H1 (cell line): Measurements from ENCODE around the gene TCEAL4. TPM values are rescaled to one million over a fixed set of nuclear protein-coding genes. Genes with fewer than 3 reads are reported as not detected.

Source experiments
- CTCF ChIA-PET: fragments of 300-600 bp; sonication (Branson Sonifier 250); formaldehyde crosslinking; loops from one replicate; lab custom pipeline; 2021; ENCODE audit not compliant: partially characterized antibody; lab: Charles Lee
- POLR2A ChIA-PET: fragments of 300-600 bp; sonication (Branson Sonifier 250); formaldehyde crosslinking; loops from one replicate; lab custom pipeline; 2021; ENCODE audit warnings: inconsistent platforms; ENCODE audit not compliant: partially characterized antibody; lab: Charles Lee
- DNase-seq, 2 experiments: peaks; one replicate each; pipeline versions ENCODE4 v3.0.0 to v3.0.0-alpha.2; 2010 to 2022; ENCODE audit warnings: low spot score in 2 of 2, low read depth in 1 of 2, mixed read lengths in 1 of 2
- FAIRE-seq: peaks from 2 replicates; lab custom pipeline; 2011; peaks lifted over from hg19 to GRCh38; lab: Jason Lieb, UNC
- H2AFZ ChIP-seq: 2 replicates; pipeline ENCODE4 v1.8.1; 2012; ENCODE audit warnings: low read length, inconsistent platforms
- H2AK5ac ChIP-seq: 2 replicates; pipeline ENCODE4 v1.6.1; 2013; ENCODE audit warnings: low read depth, low read length
- H2BK120ac ChIP-seq: replicated peaks from 2 replicates; pipeline ENCODE3; 2013; ENCODE audit warnings: low read depth, low read length, inconsistent platforms
- H2BK12ac ChIP-seq: 2 replicates; pipeline ENCODE4 v1.6.1; 2013; ENCODE audit warnings: low read depth, low read length
- H2BK15ac ChIP-seq: 2 replicates; pipeline ENCODE4 v1.6.1; 2013; ENCODE audit warnings: low read length
- H2BK20ac ChIP-seq: 2 replicates; pipeline ENCODE4 v1.6.1; 2013; ENCODE audit warnings: low read length
- H2BK5ac ChIP-seq: 2 replicates; pipeline ENCODE4 v1.6.1; 2013; ENCODE audit warnings: low read depth, low read length
- H3K14ac ChIP-seq: 2 replicates; pipeline ENCODE4 v1.6.1; 2013; ENCODE audit warnings: inconsistent platforms; ENCODE audit not compliant: insufficient read length
- H3K18ac ChIP-seq: 2 replicates; pipeline ENCODE4 v1.6.1; 2013; ENCODE audit warnings: low read length; ENCODE audit errors: extremely low read depth
- H3K23ac ChIP-seq: 2 replicates; pipeline ENCODE4 v1.6.1; 2013; ENCODE audit warnings: inconsistent platforms; ENCODE audit not compliant: insufficient read length
- H3K23me2 ChIP-seq: 2 replicates; pipeline ENCODE4 v1.6.1; 2013; ENCODE audit warnings: low read depth, low read length
- H3K27ac ChIP-seq: 2 replicates; pipeline ENCODE4 v1.6.1; 2011; ENCODE audit warnings: low read depth, low read length, inconsistent platforms
- H3K27me3 ChIP-seq, 4 experiments: replicated peaks in 1 of 4; 1 replicate in 1 of 4; 2 replicates in 3 of 4; pipeline versions ENCODE4 v1.6.1 to v1.8.1; 2011 to 2013; ENCODE audit warnings: low read length in 3 of 4, mild to moderate bottlenecking in 3 of 4, inconsistent platforms in 2 of 4, mixed read lengths in 2 of 4, moderate library complexity in 1 of 4; ENCODE audit not compliant: control insufficient read depth in 3 of 4, insufficient read depth in 3 of 4; ENCODE audit errors: extremely low read depth in 1 of 4
- H3K36me3 ChIP-seq, 4 experiments: 2 replicates each; pipeline versions ENCODE4 v1.6.1 to v1.8.1; 2011 to 2013; ENCODE audit warnings: mild to moderate bottlenecking in 4 of 4, low read length in 3 of 4, moderate library complexity in 2 of 4, control low read depth in 1 of 4, inconsistent platforms in 1 of 4; ENCODE audit not compliant: insufficient read depth in 4 of 4, control insufficient read depth in 2 of 4
- H3K4ac ChIP-seq: replicated peaks from 2 replicates; pipeline ENCODE3; 2013; ENCODE audit warnings: low read length, low read depth, mixed read lengths, inconsistent platforms; ENCODE audit not compliant: insufficient read length
- H3K4me1 ChIP-seq, 4 experiments: replicated peaks in 1 of 4; 1 replicate in 1 of 4; 2 replicates in 3 of 4; pipeline versions ENCODE4 v1.6.1 to v1.8.1; 2011 to 2013; ENCODE audit warnings: low read length in 3 of 4, inconsistent platforms in 2 of 4, mixed read lengths in 1 of 4; ENCODE audit not compliant: insufficient read depth in 4 of 4, control insufficient read depth in 3 of 4
- H3K4me2 ChIP-seq, 2 experiments: 2 replicates each; pipeline versions ENCODE4 v1.6.1 to v1.8.1; 2011 to 2013; ENCODE audit warnings: low read depth in 2 of 2, low read length in 2 of 2, control low read depth in 1 of 2, inconsistent platforms in 1 of 2, mild to moderate bottlenecking in 1 of 2; ENCODE audit not compliant: insufficient read depth in 1 of 2
- H3K4me3 ChIP-seq, 4 experiments: fragments of 200-600, 300-600 bp in 1 of 4; sonication (generic), shearing (Covaris generic), sonication (Bioruptor Twin) in 1 of 4; 2 replicates each; pipeline versions ENCODE4 v1.5.1 to v1.8.1; 2011 to 2016; ENCODE audit warnings: low read length in 4 of 4, low read depth in 3 of 4, control low read depth in 2 of 4, inconsistent platforms in 2 of 4, mild to moderate bottlenecking in 2 of 4, mixed read lengths in 1 of 4, moderate library complexity in 1 of 4; ENCODE audit not compliant: insufficient read depth in 2 of 4; ENCODE audit errors: extremely low read depth in 1 of 4
- H3K56ac ChIP-seq: replicated peaks from 2 replicates; pipeline ENCODE3; 2013; ENCODE audit warnings: low read depth, mild to moderate bottlenecking, mixed read lengths, low read length, inconsistent platforms; ENCODE audit not compliant: insufficient read length
- H3K79me1 ChIP-seq: 2 replicates; pipeline ENCODE4 v1.6.1; 2013; ENCODE audit warnings: low read depth, low read length, control low read depth
- H3K79me2 ChIP-seq, 2 experiments: 2 replicates each; pipeline versions ENCODE4 v1.6.1 to v1.8.1; 2012 to 2013; ENCODE audit warnings: low read length in 2 of 2, mild to moderate bottlenecking in 2 of 2, inconsistent platforms in 1 of 2; ENCODE audit not compliant: insufficient read depth in 2 of 2, control insufficient read depth in 1 of 2
- H3K9ac ChIP-seq, 4 experiments: replicated peaks in 1 of 4; 1 replicate in 1 of 4; 2 replicates in 3 of 4; pipeline versions ENCODE4 v1.6.1 to v1.8.1; 2011 to 2013; ENCODE audit warnings: low read depth in 3 of 4, low read length in 3 of 4, control low read depth in 2 of 4, mild to moderate bottlenecking in 2 of 4, moderate library complexity in 2 of 4, inconsistent platforms in 1 of 4; ENCODE audit errors: extremely low read depth in 1 of 4
- H3K9me3 ChIP-seq, 2 experiments: 2 replicates each; pipeline versions ENCODE4 v1.6.1 to v1.8.1; 2012 to 2013; ENCODE audit warnings: mild to moderate bottlenecking in 2 of 2, moderate library complexity in 2 of 2, control low read depth in 1 of 2, inconsistent platforms in 1 of 2, low read depth in 1 of 2, low read length in 1 of 2, mixed read lengths in 1 of 2; ENCODE audit not compliant: insufficient read depth in 2 of 2
- H4K20me1 ChIP-seq, 2 experiments: replicated peaks in 1 of 2; 2 replicates each; pipeline versions ENCODE3 to v1.8.1; 2011 to 2013; ENCODE audit warnings: inconsistent platforms in 2 of 2, low read length in 2 of 2, mild to moderate bottlenecking in 1 of 2; ENCODE audit not compliant: insufficient read depth in 2 of 2, control insufficient read depth in 1 of 2
- H4K5ac ChIP-seq: 2 replicates; pipeline ENCODE4 v1.6.1; 2013; ENCODE audit warnings: low read length, low read depth, mixed read lengths, inconsistent platforms; ENCODE audit not compliant: insufficient read length
- H4K8ac ChIP-seq: 2 replicates; pipeline ENCODE4 v1.8.0; 2013; ENCODE audit warnings: mild to moderate bottlenecking, moderate library complexity, low read length, inconsistent platforms; ENCODE audit not compliant: insufficient read depth; ENCODE audit errors: extremely low read depth
- H4K91ac ChIP-seq: replicated peaks from 2 replicates; pipeline ENCODE3; 2013; ENCODE audit warnings: low read length, mixed read lengths, inconsistent platforms; ENCODE audit not compliant: insufficient read length
- BRCA1 ChIP-seq: IDR thresholded peaks from 2 replicates; pipeline ENCODE4 v1.6.1; 2012; ENCODE audit warnings: low read depth, low read length, improper control_type of control experiment
- CHD2 ChIP-seq: IDR thresholded peaks from 2 replicates; pipeline ENCODE4 v1.6.1; 2012; ENCODE audit warnings: low read length, improper control_type of control experiment
- CREB1 ChIP-seq: IDR thresholded peaks from 2 replicates; pipeline ENCODE4 v1.6.1; 2012; ENCODE audit warnings: inconsistent platforms
- CTBP2 ChIP-seq: IDR thresholded peaks from 2 replicates; pipeline ENCODE4 v1.7.0; 2011; ENCODE audit warnings: borderline replicate concordance, mild to moderate bottlenecking, moderate library complexity, mixed read lengths, low read length; ENCODE audit not compliant: insufficient read depth, insufficient read length
- EP300 ChIP-seq, 2 experiments: IDR thresholded peaks; 1 replicate in 1 of 2; 2 replicates in 1 of 2; pipeline ENCODE4 v1.6.1; 2011 to 2012; ENCODE audit warnings: low read depth in 2 of 2, low read length in 2 of 2, mild to moderate bottlenecking in 2 of 2, borderline replicate concordance in 1 of 2, inconsistent platforms in 1 of 2, moderate library complexity in 1 of 2
- FOSL1 ChIP-seq: IDR thresholded peaks from 2 replicates; pipeline ENCODE4 v1.6.1; 2011; ENCODE audit warnings: mild to moderate bottlenecking, low read depth, low read length, moderate library complexity; ENCODE audit not compliant: insufficient read depth
- KDM1A ChIP-seq: fragments of 200-600, 300-600 bp; sonication (generic); IDR thresholded peaks from 2 replicates; pipeline ENCODE4 v1.7.1; 2016; ENCODE audit warnings: mild to moderate bottlenecking, low read length, borderline replicate concordance
- NRF1 ChIP-seq: IDR thresholded peaks from 2 replicates; pipeline ENCODE4 v1.6.1; 2011; ENCODE audit warnings: mild to moderate bottlenecking, low read depth, low read length, improper control_type of control experiment
- POLR2AphosphoS5 ChIP-seq: IDR thresholded peaks from 2 replicates; pipeline ENCODE4 v1.6.1; 2011; ENCODE audit warnings: low read depth, low read length
- RBBP5 ChIP-seq: IDR thresholded peaks from 2 replicates; pipeline ENCODE4 v1.7.1; 2012; ENCODE audit warnings: low read depth, mild to moderate bottlenecking, inconsistent platforms, low read length, moderate library complexity, borderline replicate concordance
- SIN3A ChIP-seq, 2 experiments: IDR thresholded peaks in 1 of 2; conservative IDR thresholded peaks in 1 of 2; 2 replicates each; pipeline ENCODE4 v1.6.1; 2011 to 2012; ENCODE audit warnings: low read length in 2 of 2, improper control_type of control experiment in 1 of 2, low read depth in 1 of 2, mild to moderate bottlenecking in 1 of 2
- SRF ChIP-seq: IDR thresholded peaks from 2 replicates; pipeline ENCODE4 v1.6.1; 2011; ENCODE audit warnings: mild to moderate bottlenecking, low read depth, low read length, moderate library complexity
- TEAD4 ChIP-seq: IDR thresholded peaks from 2 replicates; pipeline ENCODE4 v1.6.1; 2012; ENCODE audit warnings: low read depth, low read length, inconsistent platforms, mixed read lengths
- WGBS, 2 experiments: shearing (Covaris generic) in 1 of 2; methylation state at CpG; one replicate each; pipeline versions ENCODE4 v1.1.6 to v1.1.7; 2013 to 2015; ENCODE audit warnings: low lambda C conversion rate in 2 of 2, mixed read lengths in 2 of 2, inconsistent platforms in 1 of 2, low coverage in 1 of 2, missing lambda C conversion rate in 1 of 2; ENCODE audit not compliant: insufficient replicate concordance in 2 of 2, insufficient coverage in 1 of 2, insufficient read length in 1 of 2; ENCODE audit errors: extremely low coverage in 1 of 2, missing lambda C conversion rate in 1 of 2; 5-methylcytosine and 5-hydroxymethylcytosine counted together
- polyA plus RNA-seq, 7 experiments: library from polyadenylated mRNA; depleted of rRNA in 3 of 7; stranded (reverse) in 5 of 7; unstranded in 2 of 7; fragments of >200 nt in 5 of 7; fragments of 200-250 nt in 2 of 7; gene quantifications; 1 replicate in 5 of 7; 2 replicates in 1 of 7; 4 replicates in 1 of 7; pipeline versions ENCODE4 v1.2.1 to v1.2.3, GENCODE V29; 2011 to 2013; ENCODE audit warnings: missing spikeins in 2 of 7, mixed read lengths in 2 of 7
- total RNA-seq: library from RNA; stranded (reverse); fragmentation: NEBNext Ultra II Directional; extraction: Animal tissue kit (Norgen Biotek cat#: 25700); gene quantifications from 2 replicates; pipeline ENCODE4 v1.2.1, GENCODE V29; 2021

TCEAL4 gene
- total and polyA plus RNA-seq, 2 of the 8 experiments (the other 6 are each of a cell fraction or from before 2014, with no cell fraction given) = 10.1 to 53.0 TPM

GRCh38 chrX:103556963-103557612 is 28.2 kb upstream of the TCEAL4 start:
- Histone ChIP-seq H3K9ac (no peak overlapping the region), H3K23me2 (no peaks in the 10 kb centered on the region), H3K9me3 (no peaks in the 10 kb centered on the region), H3K4me2 (no peak overlapping the region), H2BK15ac (no peak overlapping the region), H4K91ac (no peak overlapping the region), H2BK120ac (no peak overlapping the region), H2BK5ac (no peak overlapping the region), H3K23ac (no peak overlapping the region), H4K20me1 (no peaks in the 10 kb centered on the region), H4K5ac (no peak overlapping the region), H3K27me3 (no peaks in the 10 kb centered on the region), H3K4me3 (no peak overlapping the region), H3K79me2 (no peaks in the 10 kb centered on the region), H3K79me1 (no peaks in the 10 kb centered on the region), H3K14ac (no peak overlapping the region), H3K18ac (no peak overlapping the region), H2BK20ac (no peak overlapping the region), H3K36me3 (no peaks in the 10 kb centered on the region), H4K8ac (no peak overlapping the region), H3K4me1 (no peaks in the 10 kb centered on the region; a peak in 1 of 7 replicates), H2BK12ac (no peak overlapping the region), H3K56ac (no peak overlapping the region), H3K4ac (no peak overlapping the region), H2AK5ac (no peak overlapping the region), H3K27ac (no peak overlapping the region), H2AFZ (no peak overlapping the region)
- DNase-seq (no peak), FAIRE-seq (no peak)
- 60% methylated on average over 2 of the region's 2 CpGs; no CpG with 5 or more reads in 1 of the 2 experiments for WGBS, 2 experiments
- CTCF ChIA-PET = interaction anchor here (0.7 kb wide), 1 partner anchor 11 kb away, joined by 3 read pairs; no protein-coding TSS in a partner anchor
- TF ChIP-seq FOSL1 = no peak
- no peak for TF ChIP-seq TEAD4
- TF ChIP-seq POLR2AphosphoS5 = no peak
- no peak for TF ChIP-seq CTBP2
- no peak for TF ChIP-seq BRCA1
- TF ChIP-seq RBBP5 = no peak
- no peak for TF ChIP-seq KDM1A
- TF ChIP-seq SRF = no peak
- no peak for TF ChIP-seq NRF1
- no peak for TF ChIP-seq EP300 (IDR thresholded peaks at IDR 0.05; ENCODE audit: borderline replicate concordance in 1 of 2, low read depth in 2 of 2, low read length in 2 of 2)
- TF ChIP-seq CREB1 = no peak
- no peak for TF ChIP-seq CHD2
- TF ChIP-seq SIN3A (conservative IDR thresholded peaks at IDR 0.05 in 1 of 2, IDR thresholded peaks at IDR 0.05 in 1 of 2; ENCODE audit: low read depth in 1 of 2, low read length in 2 of 2) = no peak
- POLR2A ChIA-PET = no interaction called here
